Cardiac fibroblast (primary cell): ENCODE results near the gene TMEM140.

Source experiments
- DNase-seq, 2 donors: peaks; one replicate each; pipeline versions ENCODE4 v3.0.0 to v3.0.0-alpha.2; 2010; ENCODE audit warnings: low read depth in 2 of 2
- H3K4me3 ChIP-seq, 2 donors: replicated peaks in 1 of 2; 1 replicate in 1 of 2; 2 replicates in 1 of 2; pipeline ENCODE4 v1.5.1; 2011; ENCODE audit warnings: low read depth in 2 of 2, low read length in 2 of 2, mild to moderate bottlenecking in 2 of 2, moderate library complexity in 1 of 2
- CTCF ChIP-seq: IDR thresholded peaks from one replicate; pipeline ENCODE4 v1.5.1; 2011; ENCODE audit warnings: low read depth, mild to moderate bottlenecking, low read length, inconsistent platforms

The TMEM140 gene

GRCh38 chr7:135186841-135187253 lies 39.0 kb downstream of the TMEM140 start:
- TF ChIP-seq CTCF: no peak
- DNase-seq: no peak
- no peak overlapping the region for H3K4me3 ChIP-seq

GRCh38 chr7:135188298-135188984 lies 40.6 kb downstream of the TMEM140 start:
- TF ChIP-seq CTCF: no peak
- DNase-seq: peak in 1 of 2 donors; percentile 30
- H3K4me3 ChIP-seq: no peak overlapping the region

- H3K4me3 ChIP-seq: no peak overlapping the region
- no peak for DNase-seq
- TF ChIP-seq CTCF: no peak
These were observed 41.4 kb downstream of the TMEM140 start for GRCh38 chr7:135189221-135189662.

- DNase-seq: no peak
- no peak for TF ChIP-seq CTCF
- no peak overlapping the region for H3K4me3 ChIP-seq
These were observed 42.1 kb downstream of the TMEM140 start for GRCh38 chr7:135189961-135190360.

GRCh38 chr7:135190703-135191102 lies 42.8 kb downstream of the TMEM140 start:
- H3K4me3 ChIP-seq: no peak overlapping the region
- DNase-seq: no peak
- no peak for TF ChIP-seq CTCF

- TF ChIP-seq CTCF: no peak
- no peak overlapping the region for H3K4me3 ChIP-seq
- no peak for DNase-seq
These were observed 45.2 kb downstream of the TMEM140 start for GRCh38 chr7:135192914-135193536.
